Heart right ventricle (tissue), 16 donors: ENCODE results near the gene EBF3. TPM values are rescaled to one million over a fixed set of nuclear protein-coding genes. Genes with fewer than 3 reads are reported as not detected.

ENCODE experiments used
- ATAC-seq, 8 donors: fragments of 200-7000 bp; cut with Tn5 transposase; one replicate each; pipeline ENCODE4 v1.9.1; 2020; ENCODE audit warnings: mild to moderate bottlenecking in 8 of 8, moderate library complexity in 8 of 8, moderate number of reproducible peaks in 1 of 8
- DNase-seq, 2 donors: peaks; one replicate each; pipeline ENCODE4 v3.0.0-alpha.2; 2020
- H3K27ac ChIP-seq, 10 donors: fragments of 200-600 bp; sonication (generic) in 2 of 10; one replicate each; pipeline versions ENCODE4 v1.5.0 to v1.8.0; 2020 to 2022; ENCODE audit warnings: mild to moderate bottlenecking in 3 of 10
- H3K27me3 ChIP-seq, 7 donors: fragments of 200-600 bp; one replicate each; pipeline ENCODE4 v1.8.0; 2021 to 2022; ENCODE audit warnings: mild to moderate bottlenecking in 2 of 7
- H3K36me3 ChIP-seq, 9 donors: fragments of 200-600 bp; sonication (generic) in 1 of 9; one replicate each; pipeline versions ENCODE4 v1.5.0 to v1.8.0; 2020 to 2022; ENCODE audit warnings: mild to moderate bottlenecking in 2 of 9
- H3K4me1 ChIP-seq, 9 donors: fragments of 200-600 bp; sonication (generic) in 1 of 9; one replicate each; pipeline versions ENCODE4 v1.5.0 to v1.8.0; 2020 to 2022; ENCODE audit warnings: mild to moderate bottlenecking in 4 of 9
- H3K4me3 ChIP-seq, 10 donors: fragments of 200-600 bp; sonication (generic) in 2 of 10; one replicate each; pipeline versions ENCODE4 v1.5.0 to v1.8.0; 2020 to 2022; ENCODE audit warnings: mild to moderate bottlenecking in 7 of 10, moderate library complexity in 2 of 10
- H3K9me3 ChIP-seq, 11 donors: fragments of 200-600 bp in 10 of 11; sonication (generic) in 2 of 11; one replicate each; pipeline versions ENCODE4 v1.5.0 to v1.8.0; 2013 to 2022; ENCODE audit warnings: mild to moderate bottlenecking in 2 of 11, control low read depth in 1 of 11, moderate library complexity in 1 of 11
- CTCF ChIP-seq, 9 donors: fragments of 200-600 bp; sonication (generic) in 2 of 9; IDR thresholded peaks; one replicate each; pipeline versions ENCODE4 v1.5.0 to v1.8.0; 2021 to 2022; ENCODE audit warnings: antibody characterized with exemption in 9 of 9, mild to moderate bottlenecking in 5 of 9, moderate library complexity in 1 of 9
- WGBS, 2 donors: extraction: QIAGEN DNeasy Blood & Tissue Kit; methylation state at CpG; one replicate each; pipeline ENCODE4 v1.1.7; 2013; ENCODE audit warnings: inconsistent platforms in 1 of 2; 5-methylcytosine and 5-hydroxymethylcytosine counted together
- intact Hi-C, 10 donors: fragments of 100-400 bp; cut with DNase I; formaldehyde crosslinking; loops; one replicate each; pipeline versions ENCODE4 v1.11.1 to v1.14.2; 2022
- polyA plus RNA-seq, 2 donors: library from polyadenylated mRNA; stranded (reverse); fragments of 200-250 nt; gene quantifications; one replicate each; pipeline ENCODE4 v1.2.3, GENCODE V29; 2013
- total RNA-seq, 10 donors: library from RNA; stranded (reverse); fragmentation: NEBNext Ultra II Directional in 3 of 10; extraction: Animal tissue kit (Norgen Biotek cat#: 25700) in 3 of 10; gene quantifications; one replicate each; pipeline versions ENCODE4 v1.2.1 to v1.2.4, GENCODE V29; 2021 to 2023
- donor health status: Arrhythmogenic right ventricular cardiomyopathy.
- donor health status: ischemic (EF 13 %, LVEDD 7.1; RV severe dilation, severe dysfunction).
- donor health status: healthy with polysubstance abuse.
- donor health status: DM: no; HTN: yes; CAD: no.
- donor health status: DM: no; HTN: no; CAD: no.
- donor health status: ischemic (EF 25% LVEDD 6.9; RV normal size, moderate dysfunction).
- donor health status: ischemic (EF 25% LVEDD 5.7; RV mildly dilated, moderate dysfunction).
- donor health status: healthy.
- donor health status: DM: yes; HTN: yes; CAD: no.
- donor health status: Ischemic cardiomyopathy.
- donor health status: ischemic (EF 35%, LVEDD 5.7; RV mildly dilated, moderate dysfunction).
- donor health status: nonischemic (EF 11% LVEDD 7.7; RV severe dilation, severe dysfunction).
- donor health status: DM: yes; HTN: yes; CAD: no.
- donor health status: PGD.
- donor health status: ischemic (EF 29% LVEDD 5.4; RV normal size, mild dysfunction).
- donor health status: nonischemic (EF 23%, LVEDD 6.1; RV moderate dilation, normal function).

The EBF3 gene
- total and polyA plus RNA-seq, 12 donors = 3.9 to 12.2 (median 5.6) TPM

DNA sequence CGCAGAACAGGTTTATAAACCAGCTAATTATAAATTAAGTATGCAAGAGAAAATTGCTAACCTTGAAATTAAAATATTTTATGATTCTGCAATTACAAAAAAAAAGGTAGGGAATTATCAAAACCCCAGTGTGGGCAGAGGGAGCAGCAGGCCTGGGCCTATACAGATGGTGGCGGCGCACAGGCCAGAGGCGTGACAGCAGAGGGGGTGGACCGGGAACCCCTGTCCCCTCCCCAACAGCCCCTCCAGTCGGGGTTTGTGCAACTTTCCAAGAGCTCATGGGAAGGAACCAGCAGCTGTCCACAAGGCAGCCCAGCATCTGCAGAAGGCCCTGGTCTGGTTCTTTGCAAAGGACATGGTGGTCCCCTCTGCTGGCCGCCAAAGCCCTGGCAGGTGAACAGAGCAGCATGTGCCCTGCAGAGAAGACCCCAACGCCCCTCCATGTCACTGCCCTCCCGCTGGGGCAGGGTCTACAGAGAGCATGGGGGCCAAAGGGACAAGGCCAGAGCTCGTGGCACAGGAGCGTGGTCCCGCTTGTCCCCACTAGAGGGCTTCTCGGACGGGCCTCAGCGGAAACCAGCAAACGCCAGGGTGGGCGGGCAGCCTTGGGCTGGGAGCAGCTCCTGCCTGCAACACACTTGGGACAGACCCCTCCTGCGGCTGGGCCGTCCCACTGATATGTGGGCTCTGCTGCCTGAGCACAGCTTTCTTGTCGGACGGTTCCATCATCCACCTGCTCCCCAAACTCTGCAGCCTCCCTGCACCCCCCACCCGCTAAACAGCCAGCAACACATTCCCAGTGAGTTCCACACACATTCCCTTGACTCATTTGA lies 75.1 kb downstream of the EBF3 start:
- TF ChIP-seq CTCF (IDR thresholded peaks at IDR 0.05) = peak; percentile 53 to 83 (median 74)
- H3K27ac ChIP-seq = peak overlapping the region in 3 of 10 donors; percentile 24 to 51 (median 44)

GRCh38 chr10:129887986-129888783 lies 75.9 kb downstream of the EBF3 start:
- DNase-seq = no peak
- no peak overlapping the region for H3K27ac ChIP-seq
- ATAC-seq = no peak
- H3K9me3 ChIP-seq = no peaks in the 10 kb centered on the region
- peaks cover 0 to 8% (median 0%) of the 10 kb centered on the region in 9 donors for H3K36me3 ChIP-seq
- 95% methylated on average over 35 of the region's 35 CpGs for WGBS, 2 donors
- no peak for TF ChIP-seq CTCF (IDR thresholded peaks at IDR 0.05)
- peaks cover 11 to 60% (median 36%) of the 10 kb centered on the region in 9 donors for H3K4me1 ChIP-seq
- H3K4me3 ChIP-seq = no peak overlapping the region
- intact Hi-C loops = loop anchor here in 6 of 10 donors (2.0 to 10.0 kb wide), 7 partner anchors 57 to 856 kb away; partner anchors contain the start of gene EBF3 (in 2 of the 6)
- no peaks in the 10 kb centered on the region for H3K27me3 ChIP-seq

More for the DNA sequence above, 75.1 kb downstream of the EBF3 start:
- intact Hi-C loops = loop anchor here in 6 of 10 donors (2.0 to 10.0 kb wide), 7 partner anchors 56 to 857 kb away; partner anchors contain the start of gene EBF3 (in 2 of the 6)
- Histone ChIP-seq H3K27me3 (no peaks in the 10 kb centered on the region), H3K4me1 (peaks cover 11 to 69% (median 37%) of the 10 kb centered on the region in 9 donors), H3K9me3 (no peaks in the 10 kb centered on the region), H3K4me3 (no peak overlapping the region), H3K36me3 (peaks cover 0 to 8% (median 0%) of the 10 kb centered on the region in 9 donors)
- peak; percentile 67 to 76 for DNase-seq
- peak; percentile 58 to 80 (median 74) for ATAC-seq
- WGBS, 2 donors = 40 to 44% methylated on average over 22 of the region's 22 CpGs

- no peak for DNase-seq
- intact Hi-C loops = loop anchor here in 6 of 10 donors (5.0 to 10.0 kb wide), 5 partner anchors 57 to 855 kb away; partner anchors contain the start of gene EBF3 (in 1 of the 6)
- no peak for TF ChIP-seq CTCF (IDR thresholded peaks at IDR 0.05)
- 95% methylated on average over 13 of the region's 13 CpGs for WGBS, 2 donors
- Histone ChIP-seq H3K4me1 (peaks cover 5 to 56% (median 31%) of the 10 kb centered on the region in 9 donors), H3K27me3 (no peaks in the 10 kb centered on the region), H3K4me3 (no peak overlapping the region), H3K9me3 (no peaks in the 10 kb centered on the region), H3K36me3 (peaks cover 0 to 8% (median 0%) of the 10 kb centered on the region in 9 donors), H3K27ac (no peak overlapping the region)
- ATAC-seq = no peak
These were observed 76.6 kb downstream of the EBF3 start for GRCh38 chr10:129887381-129887905.

GRCh38 chr10:129886263-129886662 lies 77.8 kb downstream of the EBF3 start:
- H3K27me3 ChIP-seq = peaks cover 0 to 4% (median 0%) of the 10 kb centered on the region in 7 donors
- ATAC-seq = no peak
- intact Hi-C loops = loop anchor here in 6 of 10 donors (5.0 to 10.0 kb wide), 5 partner anchors 59 to 854 kb away; partner anchors contain the start of gene EBF3 (in 1 of the 6)
- H3K27ac ChIP-seq = no peak overlapping the region
- H3K4me1 ChIP-seq = peaks cover 0 to 49% (median 23%) of the 10 kb centered on the region in 9 donors
- TF ChIP-seq CTCF (IDR thresholded peaks at IDR 0.05) = no peak
- WGBS, 2 donors = 84 to 87% methylated on average over 9 of the region's 9 CpGs
- H3K36me3 ChIP-seq = peaks cover 0 to 8% (median 0%) of the 10 kb centered on the region in 9 donors
- no peak overlapping the region for H3K4me3 ChIP-seq
- no peaks in the 10 kb centered on the region for H3K9me3 ChIP-seq
- no peak for DNase-seq
